SK-N-SH (cell line): ENCODE measurements around the gene DMRT1. TPM values are rescaled to one million over a fixed set of nuclear protein-coding genes. Genes with fewer than 3 reads are reported as not detected.

Experiments
- CTCF ChIA-PET: fragments of 300-600, 350-600 bp; formaldehyde crosslinking; extraction: SDS; loops from one replicate; lab custom pipeline; 2021; lab: Yijun Ruan, JAX
- POLR2A ChIA-PET: fragments of 350-600 bp; sonication (Branson Sonifier 250); formaldehyde crosslinking; extraction: SDS; loops from one replicate; lab custom pipeline; 2020; ENCODE audit warnings: antibody characterized with exemption, inconsistent platforms; lab: Yijun Ruan, JAX
- DNase-seq: peaks from one replicate; pipeline ENCODE4 v3.0.0; 2012
- H2AFZ ChIP-seq: fragments of 200-600 bp; sonication (generic); 2 replicates; pipeline ENCODE4 v1.8.1; 2016; ENCODE audit warnings: antibody characterized with exemption, mild to moderate bottlenecking, low read depth
- H3F3A ChIP-seq: fragments of 200-600 bp; sonication (generic); replicated peaks from 2 replicates; pipeline ENCODE3; 2016; ENCODE audit warnings: antibody characterized with exemption, mild to moderate bottlenecking; ENCODE audit not compliant: insufficient read depth
- H3K27ac ChIP-seq, 2 experiments: fragments of 200-500 bp in 1 of 2; fragments of 200-600 bp in 1 of 2; sonication (Bioruptor generic) in 1 of 2; sonication (generic), shearing (Covaris generic) in 1 of 2; 2 replicates each; pipeline versions ENCODE4 v1.5.1 to v1.6.1; 2014 to 2016; ENCODE audit warnings: low read depth in 2 of 2, inconsistent platforms in 1 of 2, low read length in 1 of 2, mild to moderate bottlenecking in 1 of 2, mixed read lengths in 1 of 2
- H3K27me3 ChIP-seq: fragments of 200-600 bp; sonication (generic), shearing (Covaris generic); 2 replicates; pipeline ENCODE4 v1.6.1; 2016; ENCODE audit warnings: mixed run types; ENCODE audit not compliant: insufficient read depth
- H3K36me3 ChIP-seq, 2 experiments: fragments of 200-500 bp in 1 of 2; fragments of 200-600 bp in 1 of 2; sonication (Bioruptor generic) in 1 of 2; sonication (generic) in 1 of 2; replicated peaks in 1 of 2; 2 replicates each; pipeline versions ENCODE3 to v1.5.1; 2014 to 2016; ENCODE audit warnings: low read length in 1 of 2, mild to moderate bottlenecking in 1 of 2; ENCODE audit not compliant: insufficient read depth in 2 of 2, control insufficient read depth in 1 of 2
- H3K4me1 ChIP-seq, 2 experiments: fragments of 200-500 bp in 1 of 2; fragments of 200-600 bp in 1 of 2; sonication (Bioruptor generic) in 1 of 2; sonication (generic), shearing (Covaris generic) in 1 of 2; 2 replicates each; pipeline versions ENCODE4 v1.5.1 to v1.6.1; 2014 to 2016; ENCODE audit warnings: low read depth in 1 of 2, low read length in 1 of 2, mixed run types in 1 of 2; ENCODE audit not compliant: insufficient read depth in 2 of 2, control insufficient read depth in 1 of 2
- H3K4me2 ChIP-seq: fragments of 200-600 bp; sonication (generic), shearing (Covaris generic); 2 replicates; pipeline ENCODE4 v1.6.1; 2017; ENCODE audit warnings: mixed run types
- H3K4me3 ChIP-seq, 2 experiments: fragments of 200-500 bp in 1 of 2; fragments of 200-600 bp in 1 of 2; sonication (Bioruptor generic) in 1 of 2; sonication (generic), shearing (Covaris generic) in 1 of 2; 2 replicates each; pipeline versions ENCODE4 v1.5.1 to v1.8.1; 2014 to 2016; ENCODE audit warnings: low read depth in 2 of 2, inconsistent platforms in 1 of 2, low read length in 1 of 2, mild to moderate bottlenecking in 1 of 2, mixed read lengths in 1 of 2, moderate library complexity in 1 of 2
- H3K79me2 ChIP-seq: fragments of 200-600 bp; sonication (generic); 2 replicates; pipeline ENCODE4 v1.8.1; 2017; ENCODE audit warnings: mild to moderate bottlenecking; ENCODE audit not compliant: insufficient read depth
- H3K9ac ChIP-seq: fragments of 200-600 bp; sonication (generic); 2 replicates; pipeline ENCODE4 v1.6.1; 2017; ENCODE audit warnings: mixed run types
- H3K9me2 ChIP-seq: fragments of 200-600 bp; sonication (generic); 2 replicates; pipeline ENCODE4 v1.6.1; 2017; ENCODE audit warnings: mixed run types
- H3K9me3 ChIP-seq: fragments of 200-600 bp; sonication (generic); 2 replicates; pipeline ENCODE4 v1.6.1; 2017; ENCODE audit warnings: mixed run types, mild to moderate bottlenecking, moderate library complexity
- H4K20me1 ChIP-seq: fragments of 200-600 bp; sonication (generic); 2 replicates; pipeline ENCODE4 v1.6.1; 2017; ENCODE audit warnings: mild to moderate bottlenecking, mixed run types; ENCODE audit not compliant: insufficient read depth
- CHD2 ChIP-seq: fragments of 150-350 bp; IDR thresholded peaks from 2 replicates; pipeline ENCODE4 v1.6.1; 2018; ENCODE audit warnings: low read length; ENCODE audit not compliant: partially characterized antibody
- ELF1 ChIP-seq: IDR thresholded peaks from 2 replicates; pipeline ENCODE4 v1.4.0; 2012
- EP300 ChIP-seq, 2 experiments: IDR thresholded peaks; 2 replicates each; pipeline versions ENCODE4 v1.4.0 to v1.6.1; 2012; ENCODE audit warnings: borderline replicate concordance in 1 of 2, low read depth in 1 of 2, low read length in 1 of 2
- EZH2phosphoT487 ChIP-seq: fragments of 200-600 bp; sonication (generic); IDR thresholded peaks from 2 replicates; pipeline ENCODE4 v1.6.1; 2017; ENCODE audit warnings: low read depth, mixed run types, mild to moderate bottlenecking, antibody characterized with exemption, moderate library complexity, borderline replicate concordance
- FOXJ3 ChIP-seq: sonication (generic); formaldehyde crosslinking; IDR thresholded peaks from 2 replicates; pipeline ENCODE4 v1.5.1; 2020; ENCODE audit warnings: mild to moderate bottlenecking, missing genetic modification reagents
- FOXM1 ChIP-seq: IDR thresholded peaks from 2 replicates; pipeline ENCODE4 v1.4.0; 2012; ENCODE audit warnings: low read depth, mild to moderate bottlenecking
- GABPA ChIP-seq: IDR thresholded peaks from 2 replicates; pipeline ENCODE4 v1.4.0; 2012; ENCODE audit warnings: low read depth, mild to moderate bottlenecking
- GATA2 ChIP-seq: sonication (generic); formaldehyde crosslinking; IDR thresholded peaks from 2 replicates; pipeline ENCODE4 v1.5.0; 2020; ENCODE audit warnings: mild to moderate bottlenecking, missing genetic modification reagents
- MEF2A ChIP-seq: IDR thresholded peaks from 2 replicates; pipeline ENCODE4 v1.4.0; 2012; ENCODE audit warnings: low read depth, borderline replicate concordance
- NFIC ChIP-seq: IDR thresholded peaks from 2 replicates; pipeline ENCODE4 v1.4.0; 2012; ENCODE audit warnings: borderline replicate concordance
- RAD21 ChIP-seq: IDR thresholded peaks from 2 replicates; pipeline ENCODE4 v1.6.1; 2012; ENCODE audit warnings: mild to moderate bottlenecking, low read length
- RCOR1 ChIP-seq: fragments of 150-350 bp; IDR thresholded peaks from 2 replicates; pipeline ENCODE4 v1.6.1; 2017; ENCODE audit warnings: antibody characterized with exemption, low read length
- RFX5 ChIP-seq: IDR thresholded peaks from 2 replicates; pipeline ENCODE4 v1.6.1; 2012; ENCODE audit warnings: mild to moderate bottlenecking, improper control_type of control experiment, low read length
- SIN3A ChIP-seq: IDR thresholded peaks from 2 replicates; pipeline ENCODE4 v1.6.1; 2012; ENCODE audit warnings: low read depth, mild to moderate bottlenecking, low read length, moderate library complexity, borderline replicate concordance
- SMC3 ChIP-seq: IDR thresholded peaks from 2 replicates; pipeline ENCODE4 v1.6.1; 2012; ENCODE audit warnings: low read depth, low read length, improper control_type of control experiment
- TCF12 ChIP-seq: IDR thresholded peaks from 2 replicates; pipeline ENCODE4 v1.4.0; 2012
- WGBS: methylation state at CpG from one replicate; pipeline ENCODE4 v1.1.6; 2017; ENCODE audit warnings: low lambda C conversion rate; 5-methylcytosine and 5-hydroxymethylcytosine counted together
- polyA plus RNA-seq, 3 experiments: library from polyadenylated mRNA; depleted of rRNA; stranded (reverse); fragments of >200 nt; gene quantifications; 2 replicates each; pipeline ENCODE4 v1.2.3, GENCODE V29; 2012
- TF ChIP-seq, protein P1 (sequence below): fragments of 150-350 bp; IDR thresholded peaks from 2 replicates; pipeline ENCODE4 v1.6.1; 2017; ENCODE audit warnings: antibody characterized with exemption, low read length, low read depth, borderline replicate concordance
- TF ChIP-seq, protein P2 (sequence below): IDR thresholded peaks from 2 replicates; pipeline ENCODE4 v1.4.0; 2012; ENCODE audit warnings: low read depth, borderline replicate concordance

Gene DMRT1
- polyA plus RNA-seq, 1 of the 3 experiments (the other 2 are of a cell fraction): not detected

DNA sequence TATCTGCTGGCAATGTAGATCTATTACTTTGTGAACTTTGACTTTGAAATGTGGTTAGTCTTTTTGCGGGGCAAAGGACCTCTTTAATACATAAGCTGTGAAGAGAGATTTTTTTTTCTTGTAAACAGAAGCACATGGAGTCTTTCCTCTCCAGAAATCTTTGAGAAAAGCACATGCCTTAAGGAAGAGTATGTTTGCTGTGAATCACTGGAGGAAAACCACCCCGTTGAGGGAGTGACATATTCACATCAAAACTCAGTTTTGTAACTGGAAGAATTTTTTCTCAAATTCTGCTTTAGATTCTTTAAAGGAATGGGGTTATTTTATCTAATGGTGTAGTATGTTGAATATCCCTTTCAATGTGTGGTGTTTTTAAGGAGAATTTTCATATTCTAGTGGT, 138.5 kb downstream of the DMRT1 start:
- H3K9me2 ChIP-seq: no peaks in the 10 kb centered on the region
- no peaks in the 10 kb centered on the region for H3K36me3 ChIP-seq
- H3K27me3 ChIP-seq: peaks cover 66% of the 10 kb centered on the region
- H4K20me1 ChIP-seq: no peaks in the 10 kb centered on the region
- H3K27ac ChIP-seq: no peak overlapping the region
- H3K4me1 ChIP-seq: no peaks in the 10 kb centered on the region
- no peak for TF ChIP-seq NFIC
- TF ChIP-seq MEF2A: no peak
- no peak for TF ChIP-seq TCF12
- TF ChIP-seq ELF1: no peak
- no peak for TF ChIP-seq GATA2 (CRISPR knock-in tag)
- no peak overlapping the region for H3K4me3 ChIP-seq
- WGBS: 0% methylated on average over 2 of the region's 2 CpGs
- no peak overlapping the region for H3K9ac ChIP-seq
- ChIA-PET CTCF (interaction anchor here (0.7 kb wide), 1 partner anchor 17 kb away, joined by 3 read pairs; no protein-coding TSS in a partner anchor), POLR2A (no interaction called here)
- H2AFZ ChIP-seq: no peak overlapping the region
- H3F3A ChIP-seq: no peaks in the 10 kb centered on the region
- H3K9me3 ChIP-seq: no peaks in the 10 kb centered on the region
- DNase-seq: no peak
- H3K79me2 ChIP-seq: no peaks in the 10 kb centered on the region
- no peak overlapping the region for H3K4me2 ChIP-seq

DNA sequence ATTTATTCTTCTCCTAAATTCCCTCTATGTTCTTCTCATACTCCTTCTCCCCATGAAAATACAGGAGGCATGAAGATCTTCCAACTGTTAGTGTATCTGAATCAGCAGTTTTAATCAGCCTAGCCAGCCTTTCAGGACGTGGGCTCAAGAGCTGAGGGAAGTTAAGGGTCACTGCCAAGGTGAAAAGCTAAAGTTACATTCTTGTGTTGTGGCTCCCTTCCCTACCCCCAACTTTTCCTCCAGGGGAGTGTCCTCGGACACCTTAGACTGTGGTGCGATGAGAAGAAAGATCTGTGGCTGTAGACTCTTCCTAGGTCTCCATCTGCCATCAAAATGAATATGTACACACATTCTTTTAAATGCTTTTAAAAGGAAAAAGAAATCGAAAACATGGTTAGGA, 139.1 kb downstream of the DMRT1 start:
- no peak overlapping the region for H3K27ac ChIP-seq
- H3K9me2 ChIP-seq: no peaks in the 10 kb centered on the region
- H3F3A ChIP-seq: no peaks in the 10 kb centered on the region
- H3K79me2 ChIP-seq: no peaks in the 10 kb centered on the region
- H3K36me3 ChIP-seq: no peaks in the 10 kb centered on the region
- H3K9me3 ChIP-seq: no peaks in the 10 kb centered on the region
- TF ChIP-seq EP300 (IDR thresholded peaks at IDR 0.05; ENCODE audit: borderline replicate concordance in 1 of 2, low read depth in 1 of 2, low read length in 1 of 2) (no peak), MEF2A (no peak), FOXJ3 (CRISPR knock-in tag) (no peak), FOXM1 (no peak), RAD21 (no peak), GABPA (no peak), NFIC (no peak), CHD2 (no peak), RFX5 (no peak), RCOR1 (no peak), EZH2phosphoT487 (no peak), SIN3A (no peak), SMC3 (no peak)
- TF ChIP-seq, protein P1, sequence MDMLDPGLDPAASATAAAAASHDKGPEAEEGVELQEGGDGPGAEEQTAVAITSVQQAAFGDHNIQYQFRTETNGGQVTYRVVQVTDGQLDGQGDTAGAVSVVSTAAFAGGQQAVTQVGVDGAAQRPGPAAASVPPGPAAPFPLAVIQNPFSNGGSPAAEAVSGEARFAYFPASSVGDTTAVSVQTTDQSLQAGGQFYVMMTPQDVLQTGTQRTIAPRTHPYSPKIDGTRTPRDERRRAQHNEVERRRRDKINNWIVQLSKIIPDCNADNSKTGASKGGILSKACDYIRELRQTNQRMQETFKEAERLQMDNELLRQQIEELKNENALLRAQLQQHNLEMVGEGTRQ: no peak
- TF ChIP-seq, protein P2, sequence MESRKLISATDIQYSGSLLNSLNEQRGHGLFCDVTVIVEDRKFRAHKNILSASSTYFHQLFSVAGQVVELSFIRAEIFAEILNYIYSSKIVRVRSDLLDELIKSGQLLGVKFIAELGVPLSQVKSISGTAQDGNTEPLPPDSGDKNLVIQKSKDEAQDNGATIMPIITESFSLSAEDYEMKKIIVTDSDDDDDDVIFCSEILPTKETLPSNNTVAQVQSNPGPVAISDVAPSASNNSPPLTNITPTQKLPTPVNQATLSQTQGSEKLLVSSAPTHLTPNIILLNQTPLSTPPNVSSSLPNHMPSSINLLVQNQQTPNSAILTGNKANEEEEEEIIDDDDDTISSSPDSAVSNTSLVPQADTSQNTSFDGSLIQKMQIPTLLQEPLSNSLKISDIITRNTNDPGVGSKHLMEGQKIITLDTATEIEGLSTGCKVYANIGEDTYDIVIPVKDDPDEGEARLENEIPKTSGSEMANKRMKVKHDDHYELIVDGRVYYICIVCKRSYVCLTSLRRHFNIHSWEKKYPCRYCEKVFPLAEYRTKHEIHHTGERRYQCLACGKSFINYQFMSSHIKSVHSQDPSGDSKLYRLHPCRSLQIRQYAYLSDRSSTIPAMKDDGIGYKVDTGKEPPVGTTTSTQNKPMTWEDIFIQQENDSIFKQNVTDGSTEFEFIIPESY: no peak
- no peak for DNase-seq
- no peak overlapping the region for H3K4me3 ChIP-seq
- H3K27me3 ChIP-seq: peaks cover 61% of the 10 kb centered on the region
- 0% methylated on average over 4 of the region's 4 CpGs for WGBS
- no peak overlapping the region for H3K4me2 ChIP-seq
- no peak overlapping the region for H3K9ac ChIP-seq
- H4K20me1 ChIP-seq: no peaks in the 10 kb centered on the region
- H3K4me1 ChIP-seq: no peaks in the 10 kb centered on the region
- CTCF ChIA-PET: no interaction called here
- no peak overlapping the region for H2AFZ ChIP-seq
- POLR2A ChIA-PET: no interaction called here
